Upper lobe of right lung (tissue), 1 donor: ENCODE results near the gene DPP6. TPM values are rescaled to one million over a fixed set of nuclear protein-coding genes. Genes with fewer than 3 reads are reported as not detected.
A peak's percentile ranks its signal among the peaks of the same experiment; 100 is the strongest.

ENCODE experiments used
- ATAC-seq: fragments of 200-7000 bp; cut with Tn5 transposase; one replicate; pipeline ENCODE4 v1.9.1; 2020; ENCODE audit warnings: mild to moderate bottlenecking, moderate library complexity
- DNase-seq: peaks from one replicate; pipeline ENCODE4 v3.0.0-alpha.2; 2020
- H3K27ac ChIP-seq: fragments of 200-600 bp; one replicate; pipeline ENCODE4 v1.8.0; 2022
- H3K27me3 ChIP-seq: fragments of 200-600 bp; one replicate; pipeline ENCODE4 v1.8.0; 2022; ENCODE audit warnings: mild to moderate bottlenecking
- H3K36me3 ChIP-seq: fragments of 200-600 bp; one replicate; pipeline ENCODE4 v1.8.0; 2022
- H3K4me1 ChIP-seq: fragments of 200-600 bp; one replicate; pipeline ENCODE4 v1.8.0; 2022
- H3K4me3 ChIP-seq: fragments of 200-600 bp; one replicate; pipeline ENCODE4 v1.8.0; 2022; ENCODE audit warnings: mild to moderate bottlenecking
- H3K9me3 ChIP-seq: fragments of 200-600 bp; one replicate; pipeline ENCODE4 v1.8.0; 2022
- intact Hi-C: fragments of 100-400 bp; cut with DNase I; formaldehyde crosslinking; loops from one replicate; pipeline ENCODE4 v1.11.0; 2022
- total RNA-seq: library from RNA; stranded (reverse); fragmentation: NEBNext Ultra II Directional; extraction: Animal tissue kit (Norgen Biotek cat#: 25700); gene quantifications from one replicate; pipeline ENCODE4 v1.2.1, GENCODE V29; 2021
- TF ChIP-seq, protein P1 (sequence below): fragments of 200-600 bp; IDR thresholded peaks from one replicate; pipeline ENCODE4 v1.8.0; 2022; ENCODE audit warnings: antibody characterized with exemption
- donor health status: DM: no; HTN: yes; CAD: no; lungs with severe emphysema.

DPP6 gene
- total RNA-seq, 1 donor from 2014 or later: 1.6 TPM

DNA sequence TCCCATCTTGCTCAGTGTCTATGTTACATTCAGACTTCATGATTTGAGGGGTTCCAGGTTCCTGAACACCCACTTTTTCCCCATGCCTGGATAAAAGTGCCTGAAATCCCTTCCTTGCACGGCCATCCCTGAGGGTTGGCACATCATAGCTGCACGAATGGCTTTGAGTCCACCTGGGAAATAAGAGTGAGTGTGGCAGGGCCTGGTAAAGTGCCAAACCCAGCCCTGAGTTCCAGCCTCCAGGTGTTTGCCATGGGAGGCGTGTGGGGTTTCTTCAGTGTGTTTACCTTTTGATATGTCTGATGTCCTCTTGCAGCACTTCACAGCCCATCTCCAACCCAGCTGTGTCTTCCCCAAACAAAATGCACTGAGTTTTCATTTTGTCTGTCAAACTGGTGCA, 805.0 kb downstream of the DPP6 start:
- Histone ChIP-seq H3K27ac (no peak overlapping the region), H3K4me3 (no peak overlapping the region), H3K9me3 (no peaks in the 10 kb centered on the region), H3K27me3 (no peaks in the 10 kb centered on the region), H3K36me3 (no peaks in the 10 kb centered on the region), H3K4me1 (no peaks in the 10 kb centered on the region)
- DNase-seq: peak; percentile 29
- no peak for ATAC-seq
- intact Hi-C loops: no loop called here
- TF ChIP-seq, protein P1, sequence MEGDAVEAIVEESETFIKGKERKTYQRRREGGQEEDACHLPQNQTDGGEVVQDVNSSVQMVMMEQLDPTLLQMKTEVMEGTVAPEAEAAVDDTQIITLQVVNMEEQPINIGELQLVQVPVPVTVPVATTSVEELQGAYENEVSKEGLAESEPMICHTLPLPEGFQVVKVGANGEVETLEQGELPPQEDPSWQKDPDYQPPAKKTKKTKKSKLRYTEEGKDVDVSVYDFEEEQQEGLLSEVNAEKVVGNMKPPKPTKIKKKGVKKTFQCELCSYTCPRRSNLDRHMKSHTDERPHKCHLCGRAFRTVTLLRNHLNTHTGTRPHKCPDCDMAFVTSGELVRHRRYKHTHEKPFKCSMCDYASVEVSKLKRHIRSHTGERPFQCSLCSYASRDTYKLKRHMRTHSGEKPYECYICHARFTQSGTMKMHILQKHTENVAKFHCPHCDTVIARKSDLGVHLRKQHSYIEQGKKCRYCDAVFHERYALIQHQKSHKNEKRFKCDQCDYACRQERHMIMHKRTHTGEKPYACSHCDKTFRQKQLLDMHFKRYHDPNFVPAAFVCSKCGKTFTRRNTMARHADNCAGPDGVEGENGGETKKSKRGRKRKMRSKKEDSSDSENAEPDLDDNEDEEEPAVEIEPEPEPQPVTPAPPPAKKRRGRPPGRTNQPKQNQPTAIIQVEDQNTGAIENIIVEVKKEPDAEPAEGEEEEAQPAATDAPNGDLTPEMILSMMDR: no peak

DNA sequence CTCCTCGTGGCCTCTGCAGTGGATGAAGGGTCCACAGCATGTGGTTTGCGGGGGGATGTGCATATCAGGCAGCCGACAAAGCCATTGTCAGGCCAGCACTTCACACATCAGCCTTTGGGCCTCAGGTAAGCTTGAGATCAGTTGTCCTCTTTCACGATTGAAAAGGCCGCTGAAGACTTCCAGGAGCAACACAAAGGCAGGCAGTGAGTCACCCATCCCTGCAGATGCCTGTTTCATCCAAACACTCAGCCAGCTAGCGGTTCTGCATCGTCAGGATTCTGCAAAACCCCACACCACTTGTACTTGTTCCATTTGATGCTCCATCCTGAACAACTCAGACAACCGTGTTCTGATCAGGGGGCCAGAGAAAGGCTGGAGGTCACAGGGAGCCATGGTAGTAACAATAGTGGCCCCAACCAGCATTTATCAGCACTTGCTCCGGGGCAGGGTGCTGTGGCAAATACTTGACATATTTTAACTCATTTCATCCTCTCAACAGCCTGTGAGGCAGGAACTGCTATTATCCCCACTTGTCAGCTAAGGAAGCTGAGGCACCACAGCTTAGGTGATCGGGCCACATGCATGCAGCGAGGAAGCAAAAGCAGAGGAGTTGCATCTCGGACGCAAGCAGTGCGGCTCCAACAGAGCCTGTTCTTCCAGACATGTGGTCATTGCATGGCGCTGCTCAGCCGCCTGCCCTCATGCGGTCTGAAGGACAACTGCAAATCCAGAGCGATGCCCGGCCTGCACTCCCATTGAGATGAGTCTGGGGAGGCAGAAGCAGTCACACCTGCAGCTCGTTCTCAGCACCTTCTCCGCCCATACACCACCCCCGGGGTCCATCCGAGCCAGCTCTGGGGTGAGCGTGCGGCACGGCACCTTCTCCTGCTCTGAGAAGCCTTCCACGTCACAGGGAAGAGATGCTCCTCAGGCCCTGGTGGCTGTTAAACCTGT, 805.8 kb downstream of the DPP6 start:
- H3K4me3 ChIP-seq: no peak overlapping the region
- no peaks in the 10 kb centered on the region for H3K36me3 ChIP-seq
- intact Hi-C loops: no loop called here
- H3K4me1 ChIP-seq: no peaks in the 10 kb centered on the region
- ATAC-seq: no peak
- no peaks in the 10 kb centered on the region for H3K27me3 ChIP-seq
- H3K27ac ChIP-seq: no peak overlapping the region
- H3K9me3 ChIP-seq: no peaks in the 10 kb centered on the region
- peak; percentile 52 for DNase-seq
- TF ChIP-seq, protein P1: no peak

DNA sequence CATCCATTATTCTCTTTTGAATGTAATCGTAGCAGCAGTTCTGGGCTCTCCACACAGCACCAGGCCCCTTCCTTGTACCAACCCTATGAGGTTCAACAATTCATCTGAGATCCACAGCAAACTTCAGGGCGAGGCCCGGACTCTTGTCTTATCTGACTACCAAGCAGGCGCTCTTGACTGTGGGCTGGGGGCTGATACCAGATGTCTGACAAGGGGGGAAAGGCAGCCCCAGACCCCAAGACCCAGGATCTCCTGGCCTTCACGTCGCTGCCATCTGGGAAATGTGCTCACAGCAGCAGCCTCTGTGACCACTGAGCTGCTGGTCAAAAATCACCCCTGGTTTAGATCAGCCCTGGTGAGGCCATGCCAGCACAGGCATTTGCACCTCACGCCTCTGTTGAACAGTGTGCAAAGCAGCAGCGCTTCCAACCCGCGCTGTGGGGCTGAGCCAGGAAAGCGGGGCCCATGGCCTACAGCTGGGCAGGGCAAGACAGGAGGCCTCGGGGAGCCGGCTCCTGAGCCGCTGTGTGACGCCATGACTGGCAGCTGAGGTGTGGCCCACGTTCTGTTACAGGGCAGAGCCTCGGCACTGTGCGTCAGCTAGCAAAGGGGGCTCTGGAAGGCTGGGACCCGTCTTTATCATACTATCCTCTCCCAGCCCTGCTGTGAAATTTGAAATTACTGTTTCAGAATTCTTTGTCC, 806.8 kb downstream of the DPP6 start:
- DNase-seq (peak; percentile 60), ATAC-seq (no peak)
- no peaks in the 10 kb centered on the region for H3K9me3 ChIP-seq

DNA sequence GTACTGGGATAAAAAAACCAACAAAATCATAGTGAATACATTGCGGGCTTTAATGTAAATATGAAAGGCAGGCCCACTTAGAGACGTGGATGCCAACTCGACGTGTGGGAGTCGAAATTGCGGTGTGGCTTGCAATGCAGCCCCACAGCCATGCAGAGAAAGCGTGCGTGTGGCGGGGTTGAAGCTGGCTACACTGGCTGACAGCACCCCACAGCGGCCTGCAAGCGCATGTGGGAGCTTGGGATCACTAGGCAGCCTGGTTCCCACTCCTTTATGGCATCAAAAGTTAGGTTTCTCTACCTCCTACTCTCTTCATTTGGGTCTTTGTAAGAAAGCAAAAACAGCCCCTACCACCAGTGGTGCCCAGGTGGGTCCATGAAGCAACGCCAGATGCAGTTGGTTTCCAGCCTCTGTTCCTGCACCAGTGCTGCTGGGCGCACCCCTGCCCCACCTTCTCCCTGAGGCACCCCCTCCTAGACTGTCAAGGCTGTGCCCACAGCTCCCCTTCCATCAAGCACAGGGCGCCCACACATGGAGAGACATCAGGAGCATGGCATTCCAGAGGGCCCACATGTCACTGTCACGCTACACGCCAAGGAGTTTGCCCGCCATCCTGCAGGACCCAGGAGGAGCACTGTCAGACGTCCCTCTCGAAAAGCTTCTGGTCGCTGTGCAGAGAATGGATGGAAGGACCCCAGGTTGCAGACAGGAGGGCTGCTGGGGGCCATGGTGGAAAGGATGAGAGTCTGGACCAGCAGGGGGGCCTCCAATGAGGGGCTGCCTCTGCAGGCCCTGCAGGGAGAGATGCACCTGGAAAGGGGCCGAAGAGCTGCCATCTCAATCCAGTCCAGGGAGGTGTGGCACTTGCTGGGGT, 807.8 kb downstream of the DPP6 start:
- H3K4me1 ChIP-seq: no peaks in the 10 kb centered on the region
- intact Hi-C loops: no loop called here
- H3K4me3 ChIP-seq: no peak overlapping the region
- TF ChIP-seq, protein P1: no peak
- H3K27ac ChIP-seq: no peak overlapping the region
- no peak for ATAC-seq
- H3K9me3 ChIP-seq: no peaks in the 10 kb centered on the region
- no peaks in the 10 kb centered on the region for H3K27me3 ChIP-seq
- H3K36me3 ChIP-seq: no peaks in the 10 kb centered on the region
- DNase-seq: peak; percentile 46

More for the DNA sequence above, 806.8 kb downstream of the DPP6 start:
- TF ChIP-seq, protein P1: no peak
- Histone ChIP-seq H3K4me1 (no peaks in the 10 kb centered on the region), H3K36me3 (no peaks in the 10 kb centered on the region), H3K27me3 (no peaks in the 10 kb centered on the region), H3K27ac (no peak overlapping the region), H3K4me3 (no peak overlapping the region)
- intact Hi-C loops: no loop called here

DNA sequence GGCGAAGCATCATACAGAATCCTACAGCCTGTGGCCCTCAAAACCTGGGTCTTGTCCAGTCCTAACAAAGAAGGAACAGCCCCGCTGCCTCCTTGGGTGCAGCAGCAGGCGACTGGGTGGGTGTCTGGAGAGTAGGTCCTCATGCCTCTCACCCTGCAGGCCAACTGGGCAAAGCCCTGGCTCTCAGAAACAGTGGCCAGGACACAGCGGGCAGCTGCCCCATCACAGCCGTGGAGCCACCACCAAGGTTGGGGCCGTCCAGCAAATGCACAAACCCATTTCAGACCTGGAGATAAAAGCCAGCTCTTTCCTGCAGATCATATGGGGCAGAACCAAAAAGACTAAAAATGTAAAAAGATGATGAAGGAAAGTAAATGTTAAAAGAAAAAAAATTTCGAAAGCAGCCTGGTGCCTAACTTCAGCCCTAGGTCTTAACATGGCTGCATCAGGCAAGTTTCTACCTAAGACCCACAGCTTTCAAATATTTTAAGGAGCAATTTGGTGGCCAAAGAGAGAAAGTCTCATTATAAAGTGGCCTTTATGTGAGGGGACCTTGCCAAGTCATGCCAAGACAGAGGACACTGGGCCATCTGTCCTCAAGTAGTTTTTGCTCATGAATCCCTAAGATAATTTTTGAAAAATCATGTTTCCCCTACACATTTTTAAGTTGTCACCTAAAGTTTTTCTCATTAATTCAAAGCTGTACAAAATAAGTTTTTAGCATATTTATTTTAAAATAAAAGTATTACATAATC, 808.6 kb downstream of the DPP6 start:
- intact Hi-C loops: no loop called here

More for the DNA sequence above, 808.6 kb downstream of the DPP6 start:
- TF ChIP-seq, protein P1: no peak
- ATAC-seq (no peak), DNase-seq (no peak)
- Histone ChIP-seq H3K36me3 (no peaks in the 10 kb centered on the region), H3K9me3 (no peaks in the 10 kb centered on the region), H3K4me1 (no peaks in the 10 kb centered on the region), H3K4me3 (no peak overlapping the region), H3K27me3 (no peaks in the 10 kb centered on the region), H3K27ac (no peak overlapping the region)
